SHP77 treated with DMSO at 0.1 percent for 48 hours (cell line): ENCODE measurements around the gene RNF175.
"Not testable (repeated sequence)": the region's sequence is repeated elsewhere in the genome, so short reads cannot be mapped to it uniquely, and the experiment has no call there.

Source experiments
- DNase-seq: peaks from one replicate; lab custom pipeline; 2025; lab: John Stamatoyannopoulos, UW

Gene RNF175

DNA sequence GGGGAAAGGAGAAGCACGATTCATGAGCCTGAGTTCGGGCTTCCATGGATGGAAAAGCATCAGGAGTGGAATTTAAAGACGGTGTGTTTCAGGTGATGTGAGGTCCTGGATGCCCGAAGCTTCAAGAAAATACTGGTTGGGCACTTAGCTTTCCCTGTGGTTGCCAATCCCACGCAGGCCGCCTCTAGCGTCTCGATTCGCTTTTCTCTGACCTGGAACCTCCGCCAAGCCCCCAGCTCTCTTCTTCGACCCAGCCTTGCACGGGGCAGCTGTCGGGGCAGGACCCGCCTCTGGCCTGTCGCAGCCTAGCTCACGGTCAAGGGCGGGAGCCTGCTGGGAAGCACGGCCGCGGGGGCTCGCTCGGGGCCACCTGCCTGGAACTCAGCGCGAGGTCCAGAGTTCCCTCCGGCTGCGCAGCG lies 76.1 kb downstream of the RNF175 start:
- no peak for DNase-seq

DNA sequence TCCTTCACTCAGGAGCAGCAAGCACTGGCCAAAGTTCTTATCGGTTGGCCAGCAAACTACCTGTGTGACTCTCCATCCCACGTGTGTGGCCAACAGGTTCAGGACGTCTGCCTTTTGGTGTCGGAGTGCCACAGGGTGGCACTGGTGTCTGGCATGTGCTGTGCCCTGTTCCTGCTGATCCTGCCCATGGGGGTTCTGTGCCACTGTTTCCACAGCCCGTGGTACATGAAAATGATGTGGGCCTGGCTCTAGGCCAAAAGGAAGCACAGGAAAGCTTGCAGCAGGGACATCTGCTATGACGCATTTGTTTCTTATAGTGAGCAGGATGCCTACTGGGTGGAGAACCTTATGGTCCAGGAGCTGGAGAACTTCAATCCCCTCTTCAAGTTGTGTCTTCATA lies 80.3 kb downstream of the RNF175 start:
- DNase-seq, result no peak

GRCh38 chr4:153676984-153677383 lies 82.8 kb downstream of the RNF175 start:
- no peak for DNase-seq

GRCh38 chr4:153676486-153676885 lies 83.3 kb downstream of the RNF175 start:
- no peak for DNase-seq

- DNase-seq, result no peak
These were observed 90.0 kb downstream of the RNF175 start for GRCh38 chr4:153669838-153670237.

- DNase-seq, result no peak
These were observed 91.2 kb downstream of the RNF175 start for GRCh38 chr4:153668647-153669046.

GRCh38 chr4:153666505-153666904 lies 93.3 kb downstream of the RNF175 start:
- DNase-seq, result not testable (repeated sequence)

- no peak for DNase-seq
These were observed 96.2 kb downstream of the RNF175 start for GRCh38 chr4:153663667-153664066.

DNA sequence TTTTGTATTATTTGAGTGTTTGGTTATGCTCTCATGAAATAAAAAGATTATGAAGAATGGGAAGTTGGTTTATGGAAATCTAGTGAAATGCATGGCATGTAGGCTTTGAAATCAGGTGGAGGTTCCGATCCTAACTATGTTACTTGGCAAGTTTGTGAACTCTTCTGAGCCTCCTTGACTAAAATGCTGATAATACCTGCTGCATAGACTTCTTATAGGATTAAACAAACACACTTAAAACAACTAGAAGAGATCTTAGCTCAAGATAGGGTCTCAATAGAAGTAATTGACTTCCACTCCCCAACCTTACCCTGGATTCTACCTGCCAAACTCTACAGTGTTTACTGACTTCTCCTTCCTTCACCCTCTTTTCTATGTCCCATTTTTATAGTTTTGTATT lies 97.9 kb downstream of the RNF175 start:
- no peak for DNase-seq

- no peak for DNase-seq
These were observed 98.5 kb downstream of the RNF175 start for GRCh38 chr4:153661215-153661822.
